Peyer's patch (tissue), 4 donors: ENCODE measurements around the gene SLC18A3.

Experiments used
- CTCF ChIP-seq, 6 experiments: fragments of 450-650 bp in 4 of 6; fragments of 200-600 bp in 2 of 6; sonication (generic) in 1 of 6; IDR thresholded peaks; one replicate each; pipeline ENCODE4 v1.5.1; 2017 to 2019; ENCODE audit warnings: antibody characterized with exemption in 6 of 6, mild to moderate bottlenecking in 3 of 6, moderate library complexity in 1 of 6
- POLR2A ChIP-seq, 2 donors: fragments of 450-650 bp; IDR thresholded peaks; one replicate each; pipeline ENCODE4 v1.5.1; 2017; ENCODE audit warnings: antibody characterized with exemption in 2 of 2, mild to moderate bottlenecking in 2 of 2, moderate library complexity in 2 of 2

GRCh38 chr10:49579621-49580020, 30.5 kb upstream of the SLC18A3 start:
- no peak for TF ChIP-seq CTCF (IDR thresholded peaks at IDR 0.05)
- no peak for TF ChIP-seq POLR2A (IDR thresholded peaks at IDR 0.05)
